Brain microvascular endothelial cell (primary cell): ENCODE data around the gene ZNF76.

Experiments used
- DNase-seq: peaks from one replicate; pipeline ENCODE4 v3.0.0-alpha.2; 2020
- H3K27ac ChIP-seq: fragments of 250-450 bp; sonication (Bioruptor Pico); 2 replicates; pipeline ENCODE4 v1.5.1; 2020; ENCODE audit warnings: mild to moderate bottlenecking, moderate library complexity
- H3K27me3 ChIP-seq: fragments of 250-450 bp; sonication (Bioruptor Pico); replicated peaks from 2 replicates; pipeline ENCODE4 v1.5.1; 2020; ENCODE audit warnings: mild to moderate bottlenecking
- H3K36me3 ChIP-seq: fragments of 250-450 bp; sonication (Bioruptor Pico); replicated peaks from 2 replicates; pipeline ENCODE4 v1.5.1; 2020; ENCODE audit warnings: mild to moderate bottlenecking
- H3K4me3 ChIP-seq: 2 replicates; pipeline ENCODE4 v1.5.1; 2011; ENCODE audit warnings: low read depth, mild to moderate bottlenecking, control low read depth, low read length, moderate library complexity
- in situ Hi-C: cut with HindIII; loops from 2 replicates; pipeline ENCODE4 v1.10.0; 2017; ENCODE audit warnings: low sequenced_read_pairs, low pct_ligation_motif_present
- TF ChIP-seq, protein P1 (sequence below): IDR thresholded peaks from 2 replicates; pipeline ENCODE4 v1.5.1; 2011; ENCODE audit warnings: low read depth, mild to moderate bottlenecking, moderate library complexity, low read length, control low read depth, inconsistent platforms; ENCODE audit errors: missing control alignments

The ZNF76 gene

DNA sequence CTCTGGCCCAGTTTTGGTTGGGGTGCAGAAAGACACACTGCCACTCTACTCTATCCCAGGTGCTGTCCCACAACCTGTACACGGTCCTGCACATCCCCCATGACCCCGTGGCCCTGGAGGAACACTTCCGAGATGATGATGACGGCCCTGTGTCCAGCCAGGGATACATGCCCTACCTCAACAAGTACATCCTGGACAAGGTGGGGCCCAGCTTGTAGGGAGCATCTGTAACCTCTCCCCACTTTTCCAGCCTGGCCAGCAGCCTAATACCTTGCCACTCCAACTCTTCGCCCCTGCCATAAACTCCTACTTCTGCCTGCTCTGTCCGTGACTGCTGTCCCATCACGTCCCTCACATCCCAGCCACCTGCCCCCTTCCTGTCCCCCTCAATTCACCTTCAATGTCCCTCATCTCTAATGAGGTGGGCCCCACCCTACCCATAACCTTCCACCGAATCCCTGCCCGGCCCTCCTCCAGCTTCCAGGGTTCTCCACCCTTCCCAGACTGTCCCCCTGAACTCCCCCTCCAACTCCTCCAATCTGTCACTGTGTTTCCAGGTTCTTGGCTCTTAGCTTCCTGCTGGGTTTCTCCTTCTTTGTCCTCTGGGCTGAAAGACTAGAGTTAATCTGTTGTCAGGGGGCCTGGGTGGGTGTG is 50.2 kb downstream of the ZNF76 start:
- no peak overlapping the region for H3K27ac ChIP-seq
- DNase-seq = no peak
- TF ChIP-seq, protein P1, sequence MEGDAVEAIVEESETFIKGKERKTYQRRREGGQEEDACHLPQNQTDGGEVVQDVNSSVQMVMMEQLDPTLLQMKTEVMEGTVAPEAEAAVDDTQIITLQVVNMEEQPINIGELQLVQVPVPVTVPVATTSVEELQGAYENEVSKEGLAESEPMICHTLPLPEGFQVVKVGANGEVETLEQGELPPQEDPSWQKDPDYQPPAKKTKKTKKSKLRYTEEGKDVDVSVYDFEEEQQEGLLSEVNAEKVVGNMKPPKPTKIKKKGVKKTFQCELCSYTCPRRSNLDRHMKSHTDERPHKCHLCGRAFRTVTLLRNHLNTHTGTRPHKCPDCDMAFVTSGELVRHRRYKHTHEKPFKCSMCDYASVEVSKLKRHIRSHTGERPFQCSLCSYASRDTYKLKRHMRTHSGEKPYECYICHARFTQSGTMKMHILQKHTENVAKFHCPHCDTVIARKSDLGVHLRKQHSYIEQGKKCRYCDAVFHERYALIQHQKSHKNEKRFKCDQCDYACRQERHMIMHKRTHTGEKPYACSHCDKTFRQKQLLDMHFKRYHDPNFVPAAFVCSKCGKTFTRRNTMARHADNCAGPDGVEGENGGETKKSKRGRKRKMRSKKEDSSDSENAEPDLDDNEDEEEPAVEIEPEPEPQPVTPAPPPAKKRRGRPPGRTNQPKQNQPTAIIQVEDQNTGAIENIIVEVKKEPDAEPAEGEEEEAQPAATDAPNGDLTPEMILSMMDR = no peak
- no peak overlapping the region for H3K4me3 ChIP-seq
- in situ Hi-C loops = no loop called here
- no peaks in the 10 kb centered on the region for H3K36me3 ChIP-seq
- no peaks in the 10 kb centered on the region for H3K27me3 ChIP-seq

GRCh38 chr6:35310265-35310831 is 50.8 kb downstream of the ZNF76 start:
- TF ChIP-seq, protein P1 = no peak
- in situ Hi-C loops = no loop called here
- no peak overlapping the region for H3K4me3 ChIP-seq
- no peaks in the 10 kb centered on the region for H3K36me3 ChIP-seq
- no peak for DNase-seq
- no peaks in the 10 kb centered on the region for H3K27me3 ChIP-seq
- H3K27ac ChIP-seq = no peak overlapping the region

DNA sequence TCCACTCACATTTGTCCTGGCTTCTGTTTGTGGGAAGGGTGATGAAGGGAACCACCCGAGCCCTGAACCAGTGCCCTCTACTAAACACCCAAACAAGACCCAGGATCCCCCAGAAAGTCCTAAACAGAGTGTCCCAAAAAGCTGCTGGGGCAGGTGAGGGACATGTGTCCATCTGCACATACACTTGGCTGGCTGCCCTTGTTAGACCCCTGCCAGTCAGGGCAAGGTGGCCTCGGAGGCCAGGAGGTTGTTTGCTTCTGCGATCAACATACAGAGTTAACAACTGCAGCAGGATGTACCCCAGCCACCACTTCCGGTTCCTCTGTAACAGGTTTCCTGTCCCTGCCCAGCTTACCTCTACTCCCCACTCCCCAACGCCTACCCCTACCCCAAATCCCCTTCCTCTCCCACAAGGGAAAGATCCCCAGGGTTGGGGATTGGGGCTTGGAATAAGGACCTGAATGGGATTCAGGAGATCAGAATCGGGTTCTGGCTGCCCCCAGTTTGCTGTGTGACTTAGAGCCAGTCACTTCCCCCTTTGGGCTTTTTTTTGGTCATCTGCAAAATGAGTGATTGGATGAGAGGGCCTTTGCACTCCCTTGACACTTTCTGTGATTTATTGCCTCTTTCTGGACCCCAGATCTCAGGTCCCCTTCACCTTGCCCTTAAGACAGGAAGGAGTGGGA is 52.0 kb downstream of the ZNF76 start:
- no peak overlapping the region for H3K4me3 ChIP-seq
- no peak for DNase-seq
- no peak overlapping the region for H3K27ac ChIP-seq
- TF ChIP-seq, protein P1 = no peak
- no peaks in the 10 kb centered on the region for H3K27me3 ChIP-seq
- in situ Hi-C loops = no loop called here
- no peaks in the 10 kb centered on the region for H3K36me3 ChIP-seq

GRCh38 chr6:35312076-35312800 is 52.7 kb downstream of the ZNF76 start:
- in situ Hi-C loops = no loop called here
- Histone ChIP-seq H3K27ac (no peak overlapping the region), H3K36me3 (no peaks in the 10 kb centered on the region), H3K4me3 (no peak overlapping the region), H3K27me3 (no peaks in the 10 kb centered on the region)
- DNase-seq = no peak
- TF ChIP-seq, protein P1 = no peak

GRCh38 chr6:35312807-35313206 is 53.3 kb downstream of the ZNF76 start:
- no peaks in the 10 kb centered on the region for H3K27me3 ChIP-seq
- H3K4me3 ChIP-seq = no peak overlapping the region
- DNase-seq = no peak
- no peaks in the 10 kb centered on the region for H3K36me3 ChIP-seq
- TF ChIP-seq, protein P1 = no peak
- H3K27ac ChIP-seq = no peak overlapping the region
- in situ Hi-C loops = no loop called here
